GM19035 (cell line): Measurements from ENCODE around the gene SENP1.
"Not testable (repeated sequence)": the region's sequence is repeated elsewhere in the genome, so short reads cannot be mapped to it uniquely, and the experiment has no call there.

ENCODE experiments used
- ATAC-seq: cut with Tn5 transposase; IDR thresholded peaks from one replicate; pipeline ENCODE4 v1.9.1; 2021; ENCODE audit not compliant: unreplicated experiment

Gene SENP1

DNA sequence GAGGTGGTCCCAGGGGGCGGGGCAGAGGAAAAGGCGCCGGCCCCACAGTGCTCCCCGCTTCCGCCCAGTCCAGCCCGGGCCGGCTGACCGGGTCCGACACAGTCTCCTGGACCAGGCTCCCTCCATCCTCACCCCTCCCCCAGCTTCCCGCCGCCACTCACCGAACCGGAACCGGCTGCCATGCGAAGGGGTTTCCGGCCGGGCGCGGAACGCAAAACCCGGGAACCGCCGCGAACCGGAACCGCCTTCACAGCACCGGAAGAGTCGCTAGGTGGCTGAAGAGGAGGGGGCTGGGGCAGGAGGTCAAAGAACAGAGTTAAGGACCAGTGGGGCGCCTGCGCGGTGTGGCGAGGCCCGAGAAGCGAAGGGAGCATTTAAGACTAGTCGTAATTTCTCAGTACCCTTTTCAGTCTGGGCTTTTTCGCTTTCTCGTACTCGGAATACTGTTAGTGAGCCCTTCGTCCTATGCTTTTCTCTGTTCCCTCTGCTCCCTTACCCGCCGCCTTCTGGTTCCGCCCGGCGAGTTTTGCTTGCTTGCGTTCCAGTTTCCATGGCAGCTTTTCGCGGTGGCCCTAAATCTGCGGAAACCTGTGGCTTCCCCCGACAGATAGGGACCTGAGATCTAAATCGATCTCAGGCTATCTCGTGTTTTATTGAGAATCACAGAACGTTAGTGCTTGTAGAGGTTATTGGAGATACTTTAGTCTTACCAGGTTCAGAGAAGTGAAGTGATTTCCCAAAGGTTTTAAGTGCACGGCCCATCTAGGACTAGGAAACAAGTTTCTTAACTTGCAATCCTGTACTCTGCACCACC is at the start of gene SENP1:
Gene SENP1, minus strand, starts transcription at position 213 of the 814 bp plus-strand sequence. CDS start 4,607 bp downstream, outside the sequence.
- peak; percentile 83 for ATAC-seq

GRCh38 chr12:48151103-48151771 is 45.4 kb upstream of the SENP1 start:
- ATAC-seq: no peak

- ATAC-seq: no peak
Observed at GRCh38 chr12:48145981-48146380, 40.1 kb upstream of the SENP1 start.

DNA sequence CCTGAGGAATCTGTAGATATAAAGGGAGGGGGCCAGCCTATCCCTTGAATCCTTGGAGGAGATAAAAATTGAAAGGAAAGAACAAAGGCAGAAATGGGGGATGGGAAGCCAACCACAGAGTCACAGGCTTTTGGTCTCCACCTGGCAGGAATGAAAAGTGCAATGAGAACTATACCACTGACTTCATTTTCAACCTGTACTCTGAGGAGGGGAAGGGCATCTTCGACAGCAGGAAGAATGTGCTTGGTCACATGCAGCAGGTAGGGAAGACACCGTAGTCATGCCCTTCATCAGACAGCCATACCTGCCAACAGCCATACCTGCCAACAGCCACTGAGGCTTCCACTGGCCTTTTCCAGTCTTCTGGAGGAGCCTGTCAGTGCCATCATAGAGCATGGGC is 38.0 kb upstream of the SENP1 start:
- no peak for ATAC-seq

DNA sequence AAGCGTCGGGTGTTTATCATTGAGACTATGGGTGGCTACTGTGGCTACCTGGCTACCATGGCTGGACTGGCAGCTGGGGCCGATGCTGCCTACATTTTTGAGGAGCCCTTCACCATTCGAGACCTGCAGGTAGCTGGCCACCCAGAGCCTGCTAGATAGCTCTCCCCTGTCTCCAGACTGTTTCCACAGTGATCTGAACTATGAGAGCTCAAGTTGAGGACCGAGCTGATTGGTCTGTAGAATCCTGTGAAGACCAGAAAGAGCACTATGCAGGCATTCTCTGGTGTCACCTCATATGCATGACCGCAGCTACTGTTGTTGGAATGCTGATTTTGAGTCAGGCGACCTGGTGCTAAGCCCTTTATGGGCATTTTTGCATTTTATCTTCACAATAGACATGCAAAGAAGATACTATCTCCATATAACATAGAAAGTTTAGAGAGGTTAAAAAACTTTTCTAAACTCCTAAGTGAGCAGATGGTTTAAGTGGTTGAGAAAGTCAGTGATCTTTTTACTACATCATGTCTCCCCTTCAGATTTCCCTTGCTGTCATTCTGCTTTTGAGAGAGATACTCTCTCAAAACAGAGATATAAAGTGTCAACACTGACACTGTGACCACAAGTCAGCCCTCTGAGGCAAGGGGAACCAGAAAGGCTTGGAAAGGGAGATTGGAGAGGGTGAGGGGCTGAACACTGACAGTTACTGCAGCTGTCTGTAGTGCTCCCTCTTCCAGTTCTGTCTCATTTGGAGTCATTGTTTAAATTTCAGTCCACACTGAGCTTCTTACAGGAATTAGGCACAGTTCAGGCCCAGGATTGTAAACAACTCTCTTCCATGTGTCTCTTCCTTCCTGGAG is 37.2 kb upstream of the SENP1 start:
- ATAC-seq: no peak

DNA sequence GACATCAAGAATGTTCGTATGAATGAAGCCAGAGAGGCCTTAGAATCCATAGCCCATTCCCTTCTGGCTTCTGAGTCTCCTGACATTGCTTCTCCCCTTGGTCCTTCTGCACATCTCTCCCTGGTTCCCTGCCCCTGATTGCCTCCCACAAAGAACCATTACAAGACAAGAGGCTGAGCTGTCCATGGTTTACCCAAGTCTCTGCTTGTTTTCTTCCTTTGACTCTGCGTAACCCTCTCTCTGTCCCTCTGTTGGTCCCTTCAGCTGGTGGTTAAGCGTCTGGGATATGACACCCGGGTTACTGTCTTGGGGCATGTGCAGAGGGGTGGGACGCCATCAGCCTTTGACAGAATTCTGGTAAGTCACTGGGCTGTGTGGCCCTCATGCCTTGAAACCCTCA is 29.1 kb upstream of the SENP1 start:
- ATAC-seq: no peak

- ATAC-seq: no peak
Observed at GRCh38 chr12:48132826-48133225, 26.9 kb upstream of the SENP1 start.

DNA sequence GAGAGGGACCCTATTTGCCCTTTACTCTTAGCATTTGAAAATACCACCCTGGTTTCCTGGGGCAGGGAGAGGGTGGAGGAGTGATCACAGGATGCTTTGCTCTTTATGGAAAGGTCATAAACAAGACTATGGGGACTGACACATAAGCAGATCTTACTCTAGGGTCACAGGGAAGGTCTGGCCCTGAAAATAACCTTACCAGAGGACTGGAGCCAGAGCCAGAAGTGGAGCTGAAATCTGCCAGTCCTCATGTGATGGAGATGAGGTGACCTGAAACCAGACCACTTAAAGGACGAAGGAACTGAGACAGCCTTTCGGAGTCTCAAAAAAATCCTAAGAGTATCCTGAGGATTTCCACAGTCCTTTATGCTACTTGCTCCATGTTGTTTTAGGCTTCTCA is 25.6 kb upstream of the SENP1 start:
- ATAC-seq: no peak

GRCh38 chr12:48129376-48129775 is 23.5 kb upstream of the SENP1 start:
- ATAC-seq: no peak

DNA sequence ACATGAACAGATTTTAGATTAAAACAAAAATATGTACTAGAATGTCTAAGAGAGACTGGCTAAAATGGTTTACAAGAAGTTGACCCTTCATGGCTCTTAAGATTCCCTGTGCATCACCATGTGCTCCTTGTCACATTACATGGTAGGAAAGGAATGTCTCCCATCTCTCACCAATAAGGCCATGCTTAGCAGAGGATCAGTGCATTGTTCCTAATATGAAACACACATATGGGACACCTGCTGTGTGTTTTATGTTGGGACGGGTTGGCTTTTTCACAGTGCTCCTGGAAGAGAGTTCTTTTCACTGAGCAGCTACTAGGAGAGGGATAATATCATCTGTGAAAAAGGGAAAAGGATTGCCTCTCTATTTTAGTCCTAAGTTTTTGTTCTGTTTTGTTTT is 22.9 kb upstream of the SENP1 start:
- ATAC-seq: no peak

DNA sequence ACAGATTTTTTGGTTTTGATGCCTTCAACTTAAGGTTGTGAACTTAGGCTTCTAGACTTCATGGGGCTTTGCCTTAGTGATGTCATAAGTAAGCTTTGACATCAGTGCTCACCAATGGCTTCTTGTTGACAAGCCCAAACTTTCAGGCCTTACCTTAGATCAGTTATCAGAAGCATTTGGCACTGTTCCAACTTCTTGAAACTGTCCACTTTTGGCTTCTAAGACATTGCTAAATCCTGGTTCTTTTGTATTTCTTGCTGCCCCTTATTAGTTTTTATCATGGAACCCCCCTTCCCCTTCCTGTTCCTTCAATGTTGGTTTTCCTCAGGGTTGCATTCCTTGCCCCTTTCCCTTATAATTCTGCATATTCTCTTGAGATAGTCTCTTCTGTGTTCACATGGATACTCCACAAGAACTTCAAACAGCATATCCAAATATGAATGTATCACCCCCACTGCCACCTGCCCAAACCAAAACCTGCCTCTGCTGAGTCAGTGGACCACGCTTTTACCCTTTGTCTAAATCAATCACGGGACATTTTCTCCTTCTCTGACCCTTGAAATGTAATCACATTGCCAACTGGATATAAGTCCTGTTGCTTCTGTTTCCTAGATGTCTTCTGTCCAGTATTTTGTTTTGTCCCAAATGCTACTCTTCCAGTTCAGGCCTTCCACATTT is 21.2 kb upstream of the SENP1 start:
- ATAC-seq: no peak

GRCh38 chr12:48125985-48126384 is 20.1 kb upstream of the SENP1 start:
- no peak for ATAC-seq

- not testable (repeated sequence) for ATAC-seq
Observed at GRCh38 chr12:48125542-48125941, 19.7 kb upstream of the SENP1 start.

- ATAC-seq: no peak
Observed at GRCh38 chr12:48123169-48123568, 17.3 kb upstream of the SENP1 start.

DNA sequence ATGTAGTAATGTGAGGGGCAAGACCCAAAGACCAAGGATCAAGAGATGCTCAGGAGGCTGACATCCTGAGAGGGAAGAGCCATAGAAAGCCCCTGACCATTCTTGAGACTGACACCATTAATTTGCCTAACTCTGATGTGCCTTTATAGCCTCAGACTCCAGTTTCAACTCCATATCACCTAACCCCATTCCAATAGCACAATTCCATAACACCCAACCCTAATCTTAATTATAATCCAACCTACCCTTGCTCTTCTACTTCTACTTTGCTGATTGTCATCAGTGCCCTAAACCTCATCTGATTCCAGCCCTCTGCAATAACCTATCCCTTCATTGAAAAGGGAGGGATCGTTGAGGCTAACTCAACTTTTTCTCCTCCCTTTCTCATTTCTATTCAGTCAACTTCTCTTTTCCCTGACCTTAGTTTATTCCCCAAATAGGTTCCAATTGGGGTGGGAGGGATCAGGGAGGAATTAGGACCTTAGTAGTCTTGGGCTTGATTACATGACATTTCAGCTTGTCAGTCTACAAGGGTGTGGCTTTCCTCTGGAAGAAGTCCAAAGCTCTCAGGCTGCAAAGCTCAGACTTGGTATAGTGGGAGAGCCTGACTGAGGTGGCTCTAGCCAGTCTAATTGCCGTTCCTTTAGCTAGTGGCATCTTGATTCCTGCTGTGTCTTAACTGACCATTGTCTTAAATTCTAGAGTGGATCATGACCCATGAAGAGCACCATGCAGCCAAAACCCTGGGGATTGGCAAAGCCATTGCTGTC is 16.4 kb upstream of the SENP1 start:
- no peak for ATAC-seq

DNA sequence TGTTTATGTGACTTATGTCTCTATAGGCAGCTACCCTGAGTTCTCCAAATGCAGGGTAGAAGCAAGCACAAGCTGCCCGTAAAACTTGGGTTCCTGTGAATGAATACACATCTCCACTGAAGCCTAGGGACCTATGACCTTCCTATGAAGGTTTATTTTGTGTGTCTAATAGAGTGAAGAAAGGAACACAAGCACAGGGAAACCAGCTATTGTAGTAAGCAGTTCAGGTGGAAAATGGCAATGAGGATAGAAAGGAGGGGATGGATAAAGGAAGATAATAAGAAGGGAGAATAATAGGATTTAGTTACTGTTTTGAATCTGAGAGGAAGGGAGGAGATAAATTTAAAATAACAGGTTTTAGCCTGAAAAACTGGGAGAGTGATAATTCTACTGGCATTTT is 15.6 kb upstream of the SENP1 start:
- no peak for ATAC-seq

DNA sequence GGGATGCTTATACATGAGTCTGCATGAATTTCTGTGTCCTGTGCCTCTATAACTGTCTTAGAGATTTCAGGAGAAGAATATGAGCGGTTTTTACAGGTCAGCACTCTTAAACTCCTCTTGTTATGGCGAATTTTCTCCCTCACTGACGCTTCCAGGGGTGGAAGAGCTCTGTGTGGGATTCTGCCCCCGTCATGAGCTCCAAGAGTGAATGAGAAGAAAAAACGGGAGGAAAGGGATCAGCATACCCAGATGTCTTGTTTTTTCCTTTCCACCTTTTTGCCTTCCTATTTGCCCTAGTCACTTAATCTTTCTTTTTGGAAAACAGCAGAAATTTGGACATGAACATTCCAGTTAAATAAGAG is 13.9 kb upstream of the SENP1 start:
- ATAC-seq: no peak

DNA sequence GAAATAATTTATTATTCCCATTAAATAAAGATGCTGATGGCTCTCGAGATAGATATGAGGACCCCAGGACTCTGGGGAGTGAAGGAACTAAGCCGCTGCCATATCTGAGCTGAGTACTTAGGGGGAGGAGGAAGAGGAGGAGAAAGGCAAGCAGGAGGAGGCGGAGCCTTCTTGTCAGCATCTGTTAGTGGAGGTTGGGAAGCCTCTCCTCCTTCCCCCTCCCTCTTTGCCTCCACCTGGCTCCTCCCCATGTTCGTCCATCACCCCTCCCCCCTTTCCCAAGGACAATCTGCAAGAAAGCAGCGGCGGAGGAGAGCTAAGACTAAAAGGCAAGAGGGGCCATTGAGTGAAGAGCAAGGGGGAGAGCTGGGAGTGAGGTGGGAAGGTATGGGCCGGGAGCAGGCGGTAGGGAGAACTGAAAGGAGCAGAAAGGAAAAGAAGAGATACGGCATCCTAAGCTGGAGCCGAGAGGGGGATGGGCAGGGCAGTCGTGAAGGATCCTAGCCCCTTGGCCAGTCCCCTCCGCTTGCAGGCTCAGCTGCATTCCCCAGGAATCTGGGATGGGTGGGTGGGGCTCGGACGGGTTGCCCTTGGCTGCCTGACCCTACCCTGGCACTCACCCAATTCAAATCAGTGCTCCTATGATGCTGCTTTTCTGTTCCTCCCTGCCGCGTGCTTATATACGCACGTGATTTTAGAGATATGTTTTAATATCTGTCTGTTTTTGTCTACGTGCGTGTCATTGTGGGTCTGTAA is 13.4 kb upstream of the SENP1 start, which contains the start of gene PFKM:
Gene PFKM, plus strand, starts transcription at position 287 of the 756 bp plus-strand sequence. CDS start 3,411 bp downstream, outside the sequence.
- ATAC-seq: peak; percentile 99

DNA sequence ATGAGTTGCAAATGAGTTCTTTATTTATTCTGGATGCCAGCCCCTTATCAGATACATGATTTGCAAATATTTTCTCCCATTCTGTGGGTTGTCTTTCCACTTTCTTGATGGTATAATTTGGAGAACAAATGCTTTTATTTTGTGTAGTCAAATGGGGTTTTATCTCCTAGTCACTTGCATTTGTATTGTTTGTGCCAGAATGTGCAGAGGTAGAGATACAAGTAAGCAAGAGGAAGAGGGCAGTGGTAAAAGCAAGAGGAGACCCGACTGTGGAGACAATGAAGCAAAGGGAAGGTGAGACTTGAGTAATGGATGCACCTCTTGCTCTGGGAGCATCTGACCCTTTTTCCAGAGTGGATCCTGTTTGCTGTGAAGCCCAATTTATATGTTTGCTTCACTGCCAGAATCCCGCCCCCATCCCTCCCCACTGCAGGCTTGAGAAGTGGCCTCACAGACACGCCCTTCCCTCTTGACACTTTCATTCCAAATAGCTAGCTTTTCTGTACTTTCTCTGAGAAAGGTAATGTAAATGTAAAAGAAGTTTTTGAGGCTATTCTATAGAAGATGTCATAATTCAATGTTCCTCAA is 12.5 kb upstream of the SENP1 start:
- no peak for ATAC-seq
